ENCODE results near the gene LHX4.

LHX4 gene

GRCh38 chr1:180246579-180246978, 16.5 kb downstream of the LHX4 start:
- no peak for DNase-seq (ENCODE audit: low spot score)
- TF ChIP-seq CTCF (conservative IDR thresholded peaks at IDR 0.05; ENCODE audit: low read depth): no peak
- no peak overlapping the region for H3K27ac ChIP-seq
- ChIA-PET POLR2A (ENCODE audit: low non-redundant PET) (no interaction called here), CTCF (no interaction called here)

GRCh38 chr1:180247061-180247460, 17.0 kb downstream of the LHX4 start:
- H3K27ac ChIP-seq: no peak overlapping the region
- ChIA-PET POLR2A (ENCODE audit: low non-redundant PET) (no interaction called here), CTCF (no interaction called here)
- no peak for DNase-seq (ENCODE audit: low spot score)
- TF ChIP-seq CTCF (conservative IDR thresholded peaks at IDR 0.05; ENCODE audit: low read depth): no peak

GRCh38 chr1:180247580-180247979, 17.5 kb downstream of the LHX4 start:
- ChIA-PET POLR2A (ENCODE audit: low non-redundant PET) (no interaction called here), CTCF (interaction anchor here (1.4 kb wide), 1 partner anchor 60 kb away, joined by 7 read pairs; no protein-coding TSS in a partner anchor)
- no peak for TF ChIP-seq CTCF (conservative IDR thresholded peaks at IDR 0.05; ENCODE audit: low read depth)
- no peak overlapping the region for H3K27ac ChIP-seq
- DNase-seq (ENCODE audit: low spot score): no peak

- H3K27ac ChIP-seq: no peak overlapping the region
- POLR2A ChIA-PET (ENCODE audit: low non-redundant PET): no interaction called here
- no peak for DNase-seq (ENCODE audit: low spot score)
- CTCF ChIA-PET: interaction anchor here (1.4 kb wide), 2 partner anchors 23 to 60 kb away, joined by 4 to 7 read pairs; no protein-coding TSS in a partner anchor
- no peak for TF ChIP-seq CTCF (conservative IDR thresholded peaks at IDR 0.05; ENCODE audit: low read depth)
Observed at GRCh38 chr1:180248176-180248575, 18.1 kb downstream of the LHX4 start.

GRCh38 chr1:180248731-180249681, 18.9 kb downstream of the LHX4 start:
- no peak for TF ChIP-seq CTCF (conservative IDR thresholded peaks at IDR 0.05; ENCODE audit: low read depth)
- ChIA-PET CTCF (interaction anchor here (0.5 to 1.4 kb wide), 3 partner anchors 22 to 108 kb away, joined by 3 to 7 read pairs (median 4); no protein-coding TSS in a partner anchor), POLR2A (ENCODE audit: low non-redundant PET) (no interaction called here)
- DNase-seq (ENCODE audit: low spot score): no peak
- H3K27ac ChIP-seq: no peak overlapping the region

- CTCF ChIA-PET: interaction anchor here (0.5 to 1.4 kb wide), 2 partner anchors 21 to 107 kb away, joined by 3 to 4 read pairs; no protein-coding TSS in a partner anchor
- no peak overlapping the region for H3K27ac ChIP-seq
- POLR2A ChIA-PET (ENCODE audit: low non-redundant PET): no interaction called here
- no peak for DNase-seq (ENCODE audit: low spot score)
- TF ChIP-seq CTCF (conservative IDR thresholded peaks at IDR 0.05; ENCODE audit: low read depth): no peak
Observed at GRCh38 chr1:180249725-180250498, 19.8 kb downstream of the LHX4 start.

Measured in RWPE1 (cell line).